Kidney epithelial cell (primary cell): Measurements from ENCODE around the gene ACAA1. TPM values are rescaled to one million over a fixed set of nuclear protein-coding genes. Genes with fewer than 3 reads are reported as not detected.

Source experiments
- DNase-seq: peaks from one replicate; pipeline ENCODE4 v3.0.0-alpha.2; 2010; ENCODE audit warnings: low read depth
- H3K27me3 ChIP-seq: 2 replicates; pipeline ENCODE4 v1.6.0; 2011; ENCODE audit warnings: low read length; ENCODE audit not compliant: control insufficient read depth, insufficient read depth
- H3K36me3 ChIP-seq: 2 replicates; pipeline ENCODE4 v1.5.1; 2011; ENCODE audit warnings: low read length; ENCODE audit not compliant: control insufficient read depth, insufficient read depth
- H3K4me3 ChIP-seq: 2 replicates; pipeline ENCODE4 v1.5.1; 2011; ENCODE audit warnings: low read depth, mild to moderate bottlenecking, control low read depth, low read length
- CTCF ChIP-seq: IDR thresholded peaks from 2 replicates; pipeline ENCODE4 v1.5.1; 2011; ENCODE audit warnings: mild to moderate bottlenecking, moderate library complexity, low read length, control low read depth, inconsistent platforms; ENCODE audit not compliant: insufficient read depth, poor library complexity, severe bottlenecking
- total RNA-seq: library from RNA; depleted of rRNA; stranded (reverse); fragments of >200 nt; gene quantifications from 2 replicates; pipeline ENCODE4 v1.2.3, GENCODE V29; 2015

Gene ACAA1
- total RNA-seq, 1 donor from 2014 or later = 54.5 TPM

DNA sequence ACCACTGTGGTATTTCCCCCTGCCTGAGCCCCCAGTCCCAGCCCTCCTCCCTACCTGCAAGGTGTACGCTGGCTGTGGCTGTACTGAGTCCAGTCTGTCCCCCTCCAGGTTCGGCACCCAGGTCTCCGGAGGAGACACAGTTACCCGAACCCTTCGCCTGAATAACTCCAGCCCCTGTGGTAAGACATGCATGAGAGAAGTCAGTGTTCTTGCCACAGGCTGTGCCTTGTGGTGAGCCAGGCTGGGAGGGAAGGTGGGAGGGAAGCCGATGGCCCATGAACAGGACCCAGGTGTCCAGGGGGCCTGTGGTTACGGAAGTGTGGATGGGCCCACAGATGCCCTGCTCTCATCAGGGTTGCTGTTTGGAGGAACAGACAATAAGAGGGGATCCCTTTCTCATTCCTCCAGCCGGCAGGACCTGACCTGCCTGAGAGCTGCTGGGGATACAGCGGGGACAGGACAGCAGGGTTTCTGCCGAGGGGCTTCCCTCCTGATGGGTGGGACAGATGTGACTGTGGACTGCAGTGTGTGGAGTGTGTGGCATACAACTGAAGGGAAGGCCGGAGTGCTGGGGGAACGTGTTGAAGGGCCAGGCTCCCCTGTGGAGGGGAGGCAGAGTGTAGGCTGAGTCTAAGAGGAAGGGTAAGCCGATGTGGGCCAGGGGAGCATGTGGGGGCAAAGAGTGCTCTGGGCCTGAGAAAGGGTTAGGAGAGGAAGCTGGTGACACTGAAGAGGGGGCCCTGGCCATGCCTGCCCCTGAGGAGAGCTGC, 21.9 kb downstream of the ACAA1 start:
- Histone ChIP-seq H3K27me3 (peaks cover 9% of the 10 kb centered on the region), H3K36me3 (no peaks in the 10 kb centered on the region), H3K4me3 (no peak overlapping the region)
- no peak for TF ChIP-seq CTCF
- no peak for DNase-seq

DNA sequence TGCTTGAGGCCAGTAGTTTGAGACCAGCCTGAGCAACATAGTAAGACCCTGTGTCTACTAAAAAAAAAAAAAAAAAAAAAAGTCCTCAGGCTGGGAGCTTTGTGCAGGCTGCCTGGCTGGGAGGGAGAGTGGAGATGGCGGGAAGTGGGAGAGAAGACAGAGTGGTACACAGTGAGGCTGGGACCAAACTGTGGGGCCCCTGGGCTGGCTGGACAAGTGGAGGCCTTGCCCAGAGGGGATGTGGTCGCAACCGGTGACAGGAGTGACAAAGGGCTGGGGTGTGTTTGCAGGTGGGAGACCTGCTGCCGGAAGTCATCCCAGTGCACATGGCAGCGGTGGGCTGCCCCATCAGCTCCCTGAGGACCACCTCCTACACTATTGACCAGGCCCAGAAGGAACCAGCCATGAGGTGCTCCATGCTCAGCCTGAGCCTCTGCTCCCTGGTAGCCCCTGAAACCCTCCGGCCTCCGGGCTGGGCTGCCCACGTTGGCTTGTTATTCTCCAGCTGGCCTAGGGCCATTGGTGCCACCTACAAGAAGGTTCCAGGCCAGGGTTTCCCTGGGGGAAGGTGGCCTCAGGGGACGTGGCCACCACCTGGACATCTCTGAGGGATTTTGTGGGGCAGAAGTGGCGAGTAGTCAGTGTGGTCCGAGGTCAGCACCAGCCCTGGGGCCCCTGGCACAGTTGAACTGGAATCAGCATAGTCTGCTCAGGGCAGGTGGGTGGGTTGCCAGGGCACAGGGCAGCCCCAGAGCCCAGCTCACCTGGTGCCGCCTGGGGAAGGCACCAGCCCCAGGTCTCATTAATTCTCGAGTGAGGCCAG, 22.7 kb downstream of the ACAA1 start:
- no peak for DNase-seq
- no peak for TF ChIP-seq CTCF
- Histone ChIP-seq H3K4me3 (no peak overlapping the region), H3K36me3 (no peaks in the 10 kb centered on the region), H3K27me3 (peaks cover 9% of the 10 kb centered on the region)

DNA sequence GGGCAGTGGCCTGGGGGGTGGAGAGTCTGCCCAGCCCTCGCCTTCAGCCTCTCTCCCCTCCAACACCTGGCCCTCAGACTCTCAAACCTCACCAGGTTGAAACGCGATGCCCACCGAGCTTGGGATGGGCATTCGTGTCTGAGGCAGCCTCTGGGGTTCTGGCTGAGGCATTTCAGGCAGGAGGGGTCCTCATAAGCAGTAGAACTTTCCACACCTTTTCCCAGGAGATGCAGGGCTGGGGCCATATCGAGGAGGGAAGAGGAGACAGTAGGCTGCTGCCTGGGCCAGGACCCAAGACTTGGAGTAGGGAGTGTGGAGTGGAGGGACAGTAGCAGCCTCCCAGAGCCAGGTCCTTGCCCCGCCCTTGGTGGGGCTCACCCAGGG, 24.6 kb downstream of the ACAA1 start:
- H3K4me3 ChIP-seq = no peak overlapping the region
- H3K27me3 ChIP-seq = peaks cover 9% of the 10 kb centered on the region
- no peak for TF ChIP-seq CTCF
- DNase-seq = no peak
- H3K36me3 ChIP-seq = no peaks in the 10 kb centered on the region

- DNase-seq = no peak
- TF ChIP-seq CTCF = no peak
- Histone ChIP-seq H3K4me3 (no peak overlapping the region), H3K27me3 (peaks cover 9% of the 10 kb centered on the region), H3K36me3 (no peaks in the 10 kb centered on the region)
Observed at GRCh38 chr3:38111696-38112377, 25.1 kb downstream of the ACAA1 start.

GRCh38 chr3:38111201-38111600, 25.7 kb downstream of the ACAA1 start:
- no peak for TF ChIP-seq CTCF
- H3K4me3 ChIP-seq = no peak overlapping the region
- peaks cover 9% of the 10 kb centered on the region for H3K27me3 ChIP-seq
- H3K36me3 ChIP-seq = no peaks in the 10 kb centered on the region
- no peak for DNase-seq
